ENCODE measurements around the gene PIGB.

Gene PIGB

DNA sequence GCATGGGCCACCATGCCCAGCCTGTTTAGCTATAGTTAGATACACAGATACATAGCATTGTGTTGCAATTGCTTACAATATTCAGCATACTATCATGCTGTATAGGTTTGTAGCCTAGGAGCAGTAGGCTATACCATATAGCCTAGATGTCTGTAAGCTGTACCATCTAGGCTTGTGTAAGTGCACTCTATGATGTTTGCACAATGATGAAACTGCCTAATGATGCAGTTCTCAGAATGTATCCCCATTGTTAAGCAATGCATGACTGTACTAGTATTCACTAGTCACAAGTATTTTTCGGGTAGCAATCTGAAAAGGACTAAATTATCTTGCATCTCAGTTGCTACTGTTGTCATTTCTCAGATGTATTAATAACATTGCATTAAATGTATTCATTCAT is 16.0 kb downstream of the PIGB start:
- no peak overlapping the region for H3K9ac ChIP-seq (ENCODE audit: low read length)
- no peaks in the 10 kb centered on the region for H3K79me2 ChIP-seq (ENCODE audit: low read length)
- no peak overlapping the region for H3K4me3 ChIP-seq (ENCODE audit: low read length)
- H4K20me1 ChIP-seq (ENCODE audit: insufficient read depth, low read length): no peaks in the 10 kb centered on the region
- TF ChIP-seq CTCF (IDR thresholded peaks at IDR 0.05; ENCODE audit: low read depth, low read length) (no peak), EZH2phosphoT487 (IDR thresholded peaks at IDR 0.05; ENCODE audit: low read depth) (no peak)
- H3K36me3 ChIP-seq (replicated peaks; ENCODE audit: low read depth, low read length): peaks cover 34% of the 10 kb centered on the region
- no peaks in the 10 kb centered on the region for H3K4me1 ChIP-seq (ENCODE audit: low read length)
- H3K27ac ChIP-seq (ENCODE audit: low read length): no peak overlapping the region
- H3K9me3 ChIP-seq (ENCODE audit: insufficient read depth, low read length): no peaks in the 10 kb centered on the region
- no peak overlapping the region for H3K4me2 ChIP-seq (ENCODE audit: low read length)
- H3K27me3 ChIP-seq (ENCODE audit: low read depth, low read length): no peaks in the 10 kb centered on the region
- no peak overlapping the region for H2AFZ ChIP-seq (ENCODE audit: low read depth, low read length)

- no peak for TF ChIP-seq CTCF (IDR thresholded peaks at IDR 0.05; ENCODE audit: low read depth, low read length)
- no peak for TF ChIP-seq EZH2phosphoT487 (IDR thresholded peaks at IDR 0.05; ENCODE audit: low read depth)
- no peak overlapping the region for H3K4me2 ChIP-seq (ENCODE audit: low read length)
Measured at GRCh38 chr15:55337160-55337559, 18.1 kb downstream of the PIGB start.

DNA sequence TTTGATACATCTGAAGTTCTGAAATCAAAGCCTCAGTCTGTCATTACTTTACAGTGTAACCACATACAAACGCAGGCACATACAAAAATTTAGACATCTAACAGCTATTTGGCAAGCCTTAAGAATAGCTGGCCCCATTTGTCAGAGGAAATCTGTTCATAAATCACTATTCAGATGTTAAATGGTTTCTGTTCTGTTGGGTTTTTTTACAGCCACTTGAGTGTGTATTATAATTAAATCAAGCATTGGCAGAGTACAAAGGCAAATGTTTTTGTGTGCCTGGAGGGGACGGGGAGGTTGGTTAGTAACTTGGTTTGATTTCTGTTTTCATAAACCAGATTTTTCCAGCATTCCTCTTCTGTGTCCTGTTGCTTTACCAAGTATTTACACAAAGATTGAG is 24.1 kb downstream of the PIGB start:
- H4K20me1 ChIP-seq (ENCODE audit: insufficient read depth, low read length): no peaks in the 10 kb centered on the region
- no peak overlapping the region for H3K4me3 ChIP-seq (ENCODE audit: low read length)
- H3K4me2 ChIP-seq (ENCODE audit: low read length): no peak overlapping the region
- H3K4me1 ChIP-seq (ENCODE audit: low read length): no peaks in the 10 kb centered on the region
- H3K9me3 ChIP-seq (ENCODE audit: insufficient read depth, low read length): no peaks in the 10 kb centered on the region
- no peak overlapping the region for H3K27ac ChIP-seq (ENCODE audit: low read length)
- H2AFZ ChIP-seq (ENCODE audit: low read depth, low read length): no peak overlapping the region
- TF ChIP-seq EZH2phosphoT487 (IDR thresholded peaks at IDR 0.05; ENCODE audit: low read depth) (no peak), CTCF (IDR thresholded peaks at IDR 0.05; ENCODE audit: low read depth, low read length) (no peak)
- H3K79me2 ChIP-seq (ENCODE audit: low read length): no peaks in the 10 kb centered on the region
- H3K36me3 ChIP-seq (replicated peaks; ENCODE audit: low read depth, low read length): peaks cover 15% of the 10 kb centered on the region
- H3K27me3 ChIP-seq (ENCODE audit: low read depth, low read length): no peaks in the 10 kb centered on the region
- no peak overlapping the region for H3K9ac ChIP-seq (ENCODE audit: low read length)

More at GRCh38 chr15:55337160-55337559, 18.1 kb downstream of the PIGB start:
- Histone ChIP-seq H3K79me2 (ENCODE audit: low read length) (no peaks in the 10 kb centered on the region), H3K4me3 (ENCODE audit: low read length) (no peak overlapping the region), H3K9me3 (ENCODE audit: insufficient read depth, low read length) (no peaks in the 10 kb centered on the region), H4K20me1 (ENCODE audit: insufficient read depth, low read length) (no peaks in the 10 kb centered on the region), H2AFZ (ENCODE audit: low read depth, low read length) (no peak overlapping the region), H3K9ac (ENCODE audit: low read length) (no peak overlapping the region), H3K27me3 (ENCODE audit: low read depth, low read length) (no peaks in the 10 kb centered on the region), H3K36me3 (replicated peaks; ENCODE audit: low read depth, low read length) (peaks cover 25% of the 10 kb centered on the region), H3K4me1 (ENCODE audit: low read length) (no peaks in the 10 kb centered on the region), H3K27ac (ENCODE audit: low read length) (no peak overlapping the region)

DNA sequence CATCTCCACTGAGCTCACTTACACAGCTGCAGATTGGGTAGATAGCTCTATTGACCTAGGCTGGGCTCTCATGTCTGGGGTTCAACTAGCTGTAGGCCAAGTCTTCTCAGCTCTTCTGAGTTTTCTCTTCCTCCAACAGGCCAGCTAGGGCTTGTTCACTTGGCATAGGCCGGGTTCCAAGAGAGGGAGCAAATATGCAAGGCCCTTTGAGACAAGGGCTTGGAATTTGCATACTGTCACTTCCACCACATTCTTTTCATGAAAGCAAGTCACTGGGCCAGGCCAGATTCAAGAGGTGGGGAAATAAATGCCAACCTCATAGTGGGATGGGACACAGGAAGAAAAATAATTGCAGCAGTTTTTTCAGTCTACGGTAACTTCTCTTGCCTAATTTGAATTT is 25.2 kb downstream of the PIGB start:
- H3K9ac ChIP-seq (ENCODE audit: low read length): no peak overlapping the region
- H3K27me3 ChIP-seq (ENCODE audit: low read depth, low read length): no peaks in the 10 kb centered on the region
- no peak overlapping the region for H3K4me3 ChIP-seq (ENCODE audit: low read length)
- H3K27ac ChIP-seq (ENCODE audit: low read length): no peak overlapping the region
- no peak overlapping the region for H3K4me2 ChIP-seq (ENCODE audit: low read length)
- H3K36me3 ChIP-seq (replicated peaks; ENCODE audit: low read depth, low read length): peaks cover 10% of the 10 kb centered on the region
- no peaks in the 10 kb centered on the region for H3K79me2 ChIP-seq (ENCODE audit: low read length)
- no peak overlapping the region for H2AFZ ChIP-seq (ENCODE audit: low read depth, low read length)
- no peaks in the 10 kb centered on the region for H4K20me1 ChIP-seq (ENCODE audit: insufficient read depth, low read length)
- TF ChIP-seq CTCF (IDR thresholded peaks at IDR 0.05; ENCODE audit: low read depth, low read length) (no peak), EZH2phosphoT487 (IDR thresholded peaks at IDR 0.05; ENCODE audit: low read depth) (no peak)
- no peaks in the 10 kb centered on the region for H3K4me1 ChIP-seq (ENCODE audit: low read length)
- H3K9me3 ChIP-seq (ENCODE audit: insufficient read depth, low read length): no peaks in the 10 kb centered on the region
